Measurements from ENCODE around the gene NAALADL2. TPM values are rescaled to one million over a fixed set of nuclear protein-coding genes. Genes with fewer than 3 reads are reported as not detected.

NAALADL2 gene
- total and polyA plus RNA-seq, 2 of the 4 experiments (the other 2 are of a cell fraction), result 3.8 to 19.2 TPM

DNA sequence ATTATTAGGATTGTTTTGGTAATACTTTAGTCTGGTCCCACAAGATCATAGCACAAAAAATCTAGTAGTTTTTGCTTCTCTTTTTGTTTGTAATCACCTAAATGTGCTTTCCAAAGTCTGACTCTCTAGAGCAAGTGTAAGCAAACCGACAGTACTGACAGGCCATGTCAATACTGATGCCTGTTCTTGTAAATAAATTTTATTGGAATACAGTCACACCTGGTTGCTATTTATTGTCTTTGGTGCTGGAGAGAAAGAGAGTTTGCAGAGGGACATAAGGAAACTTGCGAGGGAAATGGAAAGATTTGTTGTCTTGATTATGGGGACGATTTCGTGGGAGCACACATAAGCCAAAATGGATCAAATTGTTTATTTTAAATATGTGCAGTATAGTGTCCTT, 77.5 kb downstream of the NAALADL2 start:
- no peak overlapping the region for H3K4me3 ChIP-seq (ENCODE audit: insufficient read depth, low read depth, low read length)
- no peak overlapping the region; the same call in 1 of the 2 replicates for H4K91ac ChIP-seq (ENCODE audit: insufficient read depth, low read depth, low read length)
- no peaks in the 10 kb centered on the region for H4K20me1 ChIP-seq (ENCODE audit: insufficient read depth, low read length)
- H2AK9ac ChIP-seq (replicated peaks; ENCODE audit: low read depth, low read length, poor library complexity), result no peak overlapping the region
- in situ Hi-C loops (cut with MboI; ENCODE audit: low sequenced_read_pairs), result no loop called here
- 0 out of 2 replicates have a peak overlapping the region, but pooled peaks have one; percentile 4 for H2BK20ac ChIP-seq (ENCODE audit: low read depth, low read length)
- H3K9me1 ChIP-seq (ENCODE audit: insufficient read depth, low read length), result no peaks in the 10 kb centered on the region
- intact Hi-C loops (cut with micrococcal nuclease), result no loop called here
- H3K4me1 ChIP-seq (ENCODE audit: control insufficient read depth, insufficient read depth, low read length), result peaks cover 2% of the 10 kb centered on the region
- no peak overlapping the region for H2BK15ac ChIP-seq (ENCODE audit: low read depth, low read length)
- DNase-seq (no peak), ATAC-seq (ENCODE audit: low read depth) (no peak)
- no peak overlapping the region for H2AK5ac ChIP-seq (ENCODE audit: low read depth, low read length)
- no peak overlapping the region for H2BK5ac ChIP-seq (ENCODE audit: low read depth, low read length, poor library complexity, severe bottlenecking)
- no peak overlapping the region for H3K14ac ChIP-seq (replicated peaks; ENCODE audit: low read depth, low read length)
- POLR2A ChIA-PET (ENCODE audit: unreplicated experiment), result no interaction called here
- no peaks in the 10 kb centered on the region; the same call in 1 of the 2 replicates for H3K9me3 ChIP-seq (ENCODE audit: control insufficient read depth, insufficient read depth, low read length)
- no peaks in the 10 kb centered on the region for H3K36me3 ChIP-seq (ENCODE audit: control insufficient read depth, insufficient read depth, low read length)
- H3K27ac ChIP-seq (ENCODE audit: insufficient read depth, low read length), result no peak overlapping the region
- H4K5ac ChIP-seq (ENCODE audit: low read depth, low read length), result no peak overlapping the region
- H3K4ac ChIP-seq (ENCODE audit: low read depth, low read length), result no peak overlapping the region
- peak overlapping the region; percentile 41; the same call in 1 of the 2 replicates for H3K18ac ChIP-seq (ENCODE audit: low read depth, low read length)
- WGBS, 2 experiments (ENCODE audit: extremely low coverage in 2 of 2, insufficient read length in 1 of 2), result no CpG with 5 or more reads among the region's 4 CpGs
- H3K23ac ChIP-seq (ENCODE audit: low read depth, low read length), result no peak overlapping the region
- TF ChIP-seq POLR2A (IDR thresholded peaks at IDR 0.05; ENCODE audit: low read depth, low read length) (no peak), BHLHE40 (IDR thresholded peaks at IDR 0.05; ENCODE audit: low read depth, low read length) (no peak), CHD1 (IDR thresholded peaks at IDR 0.05; ENCODE audit: low read depth, low read length) (no peak), RCOR1 (IDR thresholded peaks at IDR 0.05; ENCODE audit: insufficient replicate concordance, low read length) (no peak), NFE2L2 (IDR thresholded peaks at IDR 0.05; ENCODE audit: low read depth, low read length) (no peak), MXI1 (IDR thresholded peaks at IDR 0.05; ENCODE audit: borderline replicate concordance, low read depth, low read length) (no peak)
- H3K9ac ChIP-seq (ENCODE audit: low read depth, low read length), result no peak overlapping the region
- no peak overlapping the region for H3K4me2 ChIP-seq (ENCODE audit: low read depth, low read length)
- dilution Hi-C loops (cut with HindIII; ENCODE audit: low sequenced_read_pairs, unreplicated experiment), result no loop called here
- no peak overlapping the region for H4K8ac ChIP-seq (ENCODE audit: low read depth in 2 of 2, low read length in 2 of 2)
- no peaks in the 10 kb centered on the region; a peak in 1 of 4 replicates for H3K79me1 ChIP-seq (ENCODE audit: low read depth in 1 of 2, low read length in 2 of 2)
- H2BK120ac ChIP-seq (ENCODE audit: low read depth, low read length), result 0 out of 2 replicates have a peak overlapping the region, but pooled peaks have one; percentile 7
- CTCF ChIA-PET, result no interaction called here
- BruUV-seq (replicated peaks), result no TSS peak
- no peak overlapping the region for H2AFZ ChIP-seq (replicated peaks; ENCODE audit: low read length, poor library complexity)
- H3K56ac ChIP-seq (ENCODE audit: extremely low read depth, insufficient read depth, low read length), result no peak overlapping the region
- no peaks in the 10 kb centered on the region for H3K27me3 ChIP-seq (ENCODE audit: control insufficient read depth, insufficient read depth, low read length)

All from IMR-90 (cell line).